ENCODE measurements around the gene TAS2R20. TPM values are rescaled to one million over a fixed set of nuclear protein-coding genes. Genes with fewer than 3 reads are reported as not detected.

The TAS2R20 gene
- total RNA-seq, 4 donors from 2014 or later: 3.5 to 9.1 (median 4.7) TPM

DNA sequence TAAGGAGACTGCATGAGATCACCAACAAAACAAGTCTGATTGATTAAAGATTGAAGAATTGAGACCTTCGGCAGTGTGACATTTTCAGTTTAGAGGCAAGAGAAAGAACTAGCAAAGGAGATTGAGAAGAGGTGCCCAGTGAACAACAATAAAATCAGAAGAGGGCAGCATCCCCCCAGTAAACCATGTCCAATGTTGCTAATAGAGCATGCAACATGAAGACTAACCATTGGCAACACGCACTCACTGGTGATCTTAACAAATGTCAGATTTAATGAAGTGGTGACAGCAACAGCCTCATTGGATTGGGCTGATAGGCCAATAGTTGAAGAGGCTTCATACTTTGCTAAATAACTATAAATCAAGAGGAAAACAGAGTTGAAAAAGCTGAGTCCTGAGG lies 38.3 kb downstream of the TAS2R20 start:
- DNase-seq: no peak
- no peaks in the 10 kb centered on the region for H3K9me3 ChIP-seq
- H3K4me1 ChIP-seq: no peaks in the 10 kb centered on the region
- H3K27ac ChIP-seq: no peak overlapping the region
- H3K36me3 ChIP-seq: no peaks in the 10 kb centered on the region
- H3K27me3 ChIP-seq: no peaks in the 10 kb centered on the region
- no peak overlapping the region for H3K4me3 ChIP-seq
- no peak for TF ChIP-seq POLR2A (IDR thresholded peaks at IDR 0.05)
- TF ChIP-seq, protein P1, sequence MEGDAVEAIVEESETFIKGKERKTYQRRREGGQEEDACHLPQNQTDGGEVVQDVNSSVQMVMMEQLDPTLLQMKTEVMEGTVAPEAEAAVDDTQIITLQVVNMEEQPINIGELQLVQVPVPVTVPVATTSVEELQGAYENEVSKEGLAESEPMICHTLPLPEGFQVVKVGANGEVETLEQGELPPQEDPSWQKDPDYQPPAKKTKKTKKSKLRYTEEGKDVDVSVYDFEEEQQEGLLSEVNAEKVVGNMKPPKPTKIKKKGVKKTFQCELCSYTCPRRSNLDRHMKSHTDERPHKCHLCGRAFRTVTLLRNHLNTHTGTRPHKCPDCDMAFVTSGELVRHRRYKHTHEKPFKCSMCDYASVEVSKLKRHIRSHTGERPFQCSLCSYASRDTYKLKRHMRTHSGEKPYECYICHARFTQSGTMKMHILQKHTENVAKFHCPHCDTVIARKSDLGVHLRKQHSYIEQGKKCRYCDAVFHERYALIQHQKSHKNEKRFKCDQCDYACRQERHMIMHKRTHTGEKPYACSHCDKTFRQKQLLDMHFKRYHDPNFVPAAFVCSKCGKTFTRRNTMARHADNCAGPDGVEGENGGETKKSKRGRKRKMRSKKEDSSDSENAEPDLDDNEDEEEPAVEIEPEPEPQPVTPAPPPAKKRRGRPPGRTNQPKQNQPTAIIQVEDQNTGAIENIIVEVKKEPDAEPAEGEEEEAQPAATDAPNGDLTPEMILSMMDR (IDR thresholded peaks at IDR 0.05): peak in 2 of 6 experiments; percentile 9 to 32

DNA sequence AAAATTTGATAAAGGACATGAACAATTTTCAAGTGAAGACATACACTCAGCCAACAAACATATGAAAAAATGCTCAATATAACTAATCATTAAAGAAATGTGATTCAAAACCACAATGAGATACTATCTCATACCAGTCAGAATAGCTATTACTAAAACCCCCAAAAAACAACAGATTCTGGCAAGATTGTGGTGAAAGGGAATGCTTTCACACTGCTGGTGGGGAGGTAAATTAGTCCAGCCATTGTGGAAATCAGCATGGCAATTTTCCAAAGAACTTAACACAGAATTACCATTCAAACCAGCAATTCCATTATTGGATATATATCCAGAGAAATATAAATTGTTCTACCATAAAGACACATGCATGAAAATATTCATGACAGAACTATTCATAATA lies 40.4 kb downstream of the TAS2R20 start:
- Histone ChIP-seq H3K9me3 (no peaks in the 10 kb centered on the region), H3K27ac (no peak overlapping the region), H3K36me3 (no peaks in the 10 kb centered on the region), H3K4me1 (no peaks in the 10 kb centered on the region), H3K4me3 (no peak overlapping the region), H3K27me3 (no peaks in the 10 kb centered on the region)
- TF ChIP-seq POLR2A (IDR thresholded peaks at IDR 0.05): no peak
- TF ChIP-seq, protein P1 (IDR thresholded peaks at IDR 0.05): no peak
- no peak for DNase-seq

DNA sequence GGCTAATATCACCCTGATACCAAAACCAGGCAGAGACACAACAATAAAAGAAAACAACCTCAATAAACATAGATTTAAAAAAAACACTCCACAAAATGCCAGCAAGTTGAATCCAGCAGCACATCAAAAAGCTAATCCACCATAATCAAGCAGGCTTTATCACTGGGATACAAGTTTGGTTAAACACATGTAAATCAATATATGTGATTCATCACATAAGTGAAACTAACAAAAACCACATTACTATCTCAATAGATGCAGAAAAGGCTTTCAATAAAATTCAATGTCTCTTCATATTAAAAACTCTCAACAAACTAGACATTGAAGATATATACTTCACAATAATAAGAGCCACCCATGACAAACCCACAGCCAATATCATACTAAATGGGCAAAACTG lies 42.0 kb downstream of the TAS2R20 start:
- Histone ChIP-seq H3K27ac (no peak overlapping the region), H3K27me3 (no peaks in the 10 kb centered on the region), H3K9me3 (no peaks in the 10 kb centered on the region), H3K4me3 (no peak overlapping the region), H3K36me3 (no peaks in the 10 kb centered on the region), H3K4me1 (no peaks in the 10 kb centered on the region)
- no peak for TF ChIP-seq POLR2A (IDR thresholded peaks at IDR 0.05)
- TF ChIP-seq, protein P1 (IDR thresholded peaks at IDR 0.05): no peak
- no peak for DNase-seq

DNA sequence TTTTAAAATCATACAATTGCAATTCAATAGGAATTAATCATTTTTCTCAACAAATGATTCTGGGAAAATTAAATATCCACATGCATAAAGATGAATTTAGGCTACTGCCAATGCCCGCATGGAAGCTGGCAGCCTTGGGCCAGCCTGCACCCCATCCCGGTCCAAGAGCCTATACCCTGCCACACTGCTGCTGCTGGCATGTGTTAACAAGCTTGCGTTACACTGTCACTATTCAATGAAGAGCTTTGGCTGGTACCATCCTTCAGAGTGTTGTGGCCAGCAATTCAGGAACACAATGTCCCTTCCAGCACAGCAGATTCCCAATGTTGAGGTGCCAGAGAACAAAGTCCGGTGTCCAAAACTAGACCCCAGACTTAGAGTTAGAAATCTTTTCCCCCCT lies 45.5 kb downstream of the TAS2R20 start:
- no peak for DNase-seq
- Histone ChIP-seq H3K27ac (no peak overlapping the region), H3K4me3 (no peak overlapping the region), H3K36me3 (no peaks in the 10 kb centered on the region), H3K4me1 (no peaks in the 10 kb centered on the region), H3K9me3 (no peaks in the 10 kb centered on the region), H3K27me3 (no peaks in the 10 kb centered on the region)
- no peak for TF ChIP-seq POLR2A (IDR thresholded peaks at IDR 0.05)
- TF ChIP-seq, protein P1 (IDR thresholded peaks at IDR 0.05): no peak

Other genes starting within 250 kb of the TAS2R20 start
- gene TAS2R7, start 195.7 kb downstream of the TAS2R20 start, total RNA-seq: not detected
- not detected for gene TAS2R8, start 191.0 kb downstream of the TAS2R20 start, total RNA-seq
- gene TAS2R9, start 188.1 kb downstream of the TAS2R20 start, total RNA-seq: not detected
- gene TAS2R10, start 171.9 kb downstream of the TAS2R20 start, total RNA-seq: not detected
- 10 to 100 TPM in 1 of 4 donors, 1 to 10 TPM in 2, not detected in 1; 5.4 to 10.2 (median 5.8) TPM for gene PRR4, start 148.8 kb downstream of the TAS2R20 start, total RNA-seq
- 10 to 100 TPM; 42.5 to 98.2 (median 47.7) TPM for gene PRH1, start 114.0 kb downstream of the TAS2R20 start, total RNA-seq
- gene TAS2R13, start 88.7 kb downstream of the TAS2R20 start, total RNA-seq: 1 to 10 TPM in 3 of 4 donors, not detected in 1; 1.8 to 7.9 (median 7.2) TPM
- not detected for gene PRH2, start 69.1 kb downstream of the TAS2R20 start, total RNA-seq
- gene TAS2R14, start 59.0 kb downstream of the TAS2R20 start, total RNA-seq: 1 to 10 TPM in 3 of 4 donors, not detected in 1; 3.4 to 5.1 (median 4.8) TPM
- 1 to 10 TPM in 3 of 4 donors, not detected in 1; 1.6 to 3.9 (median 1.9) TPM for gene TAS2R50, start 11.4 kb downstream of the TAS2R20 start, total RNA-seq
- 10 to 100 TPM in 2 of 4 donors, 1 to 10 TPM in 2; 3.2 to 14.9 (median 8.2) TPM for gene TAS2R19, start 24.3 kb upstream of the TAS2R20 start, total RNA-seq
- 10 to 100 TPM in 2 of 4 donors, 1 to 10 TPM in 2; 8.1 to 20.6 (median 11.1) TPM for gene TAS2R31, start 33.1 kb upstream of the TAS2R20 start, total RNA-seq
- gene TAS2R46, start 64.0 kb upstream of the TAS2R20 start, total RNA-seq: 1 to 10 TPM in 3 of 4 donors, not detected in 1; 3.2 to 6.1 (median 4.2) TPM
- gene TAS2R43, start 94.0 kb upstream of the TAS2R20 start, total RNA-seq: 1 to 10 TPM; 2.1 to 7.4 (median 5.7) TPM
- gene TAS2R30, start 136.3 kb upstream of the TAS2R20 start, total RNA-seq: 10 to 100 TPM in 2 of 4 donors, 1 to 10 TPM in 2; 6.2 to 12.9 (median 10.4) TPM
- gene SMIM10L1, start 172.9 kb upstream of the TAS2R20 start, total RNA-seq: 1 to 10 TPM; 5.8 to 7.9 (median 7.0) TPM
- gene TAS2R42, start 188.6 kb upstream of the TAS2R20 start, total RNA-seq: not detected

All from Peyer's patch (tissue), 4 donors.